Panc1 (cell line): Measurements from ENCODE around the gene PDE9A.

Source experiments
- CTCF ChIP-seq: fragments of 450-650 bp; IDR thresholded peaks from 2 replicates; pipeline ENCODE4 v1.5.1; 2017; ENCODE audit warnings: mild to moderate bottlenecking
- POLR2AphosphoS5 ChIP-seq: IDR thresholded peaks from 2 replicates; pipeline ENCODE4 v1.6.1; 2012; ENCODE audit warnings: mild to moderate bottlenecking, low read depth, low read length, moderate library complexity
- REST ChIP-seq, 2 experiments: IDR thresholded peaks; 2 replicates each; pipeline ENCODE4 v1.6.1; 2011 to 2012; ENCODE audit warnings: low read depth in 2 of 2, control low read depth in 1 of 2, low read length in 1 of 2, mild to moderate bottlenecking in 1 of 2, moderate library complexity in 1 of 2; ENCODE audit not compliant: insufficient read depth in 1 of 2
- TCF7L2 ChIP-seq: IDR thresholded peaks from 2 replicates; pipeline ENCODE4 v1.6.1; 2011; ENCODE audit warnings: mild to moderate bottlenecking, low read depth, low read length, inconsistent platforms

- TF ChIP-seq CTCF (no peak), TCF7L2 (no peak), REST (IDR thresholded peaks at IDR 0.05; ENCODE audit: insufficient read depth in 1 of 2, low read depth in 2 of 2, low read length in 1 of 2) (no peak), POLR2AphosphoS5 (no peak)
Observed at GRCh38 chr21:42635848-42636519, 17.4 kb upstream of the PDE9A start.
